ENCODE data around the gene SELENOK. TPM values are rescaled to one million over a fixed set of nuclear protein-coding genes. Genes with fewer than 3 reads are reported as not detected.
A peak's percentile ranks its signal among the peaks of the same experiment; 100 is the strongest.

The SELENOK gene
- total RNA-seq = 10 to 100 TPM; 14.5 to 36.1 TPM

- Histone ChIP-seq H3K4me1 (peaks cover 36% of the 10 kb centered on the region), H3K27me3 (no peaks in the 10 kb centered on the region), H3K9me3 (no peaks in the 10 kb centered on the region), H3K36me3 (replicated peaks in 1 of 2; ENCODE audit: insufficient read depth in 1 of 2, low read depth in 2 of 2) (peaks cover 0 to 5% of the 10 kb centered on the region in 2 donors), H3K27ac (peak within 1 kb of the TSS; percentile 92 to 99 (median 96)), H3K4me3 (peak within 1 kb of the TSS; percentile 39 to 44)
- DNase-seq (peak; percentile 99 to 100 (median 99)), ATAC-seq (peak; percentile 97)
- 0% methylated on average over 12 to 73 of the region's 73 CpGs for WGBS, 2 donors
- TF ChIP-seq CTCF (IDR thresholded peaks at IDR 0.05) (no peak), POLR2A (IDR thresholded peaks at IDR 0.05) (peak; percentile 97 to 99 (median 99))
- intact Hi-C loops (cut with DNase I) = no loop called here
Measured at GRCh38 chr3:53891497-53892285, at the start of gene SELENOK. Gene SELENOK (minus strand): TSS chr3:53891859.

GRCh38 chr3:53941184-53941583 lies 49.5 kb upstream of the SELENOK start:
- no peak overlapping the region for H3K4me3 ChIP-seq
- ATAC-seq (no peak), DNase-seq (no peak)
- H3K36me3 ChIP-seq (replicated peaks in 1 of 2; ENCODE audit: insufficient read depth in 1 of 2, low read depth in 2 of 2) = no peaks in the 10 kb centered on the region
- peaks cover 0 to 4% (median 0%) of the 10 kb centered on the region in 3 donors for H3K9me3 ChIP-seq
- TF ChIP-seq CTCF (IDR thresholded peaks at IDR 0.05) (no peak), POLR2A (IDR thresholded peaks at IDR 0.05) (no peak)
- intact Hi-C loops (cut with DNase I) = no loop called here
- 61% methylated on average over 6 of the region's 6 CpGs for WGBS, 2 donors
- peaks cover 0 to 5% of the 10 kb centered on the region in 2 donors for H3K27me3 ChIP-seq
- no peak overlapping the region for H3K27ac ChIP-seq
- no peaks in the 10 kb centered on the region for H3K4me1 ChIP-seq

- H3K36me3 ChIP-seq (replicated peaks in 1 of 2; ENCODE audit: insufficient read depth in 1 of 2, low read depth in 2 of 2) = no peaks in the 10 kb centered on the region
- 10 to 13% methylated on average over 1 of the region's 1 CpG for WGBS, 2 donors
- intact Hi-C loops (cut with DNase I) = no loop called here
- H3K9me3 ChIP-seq = no peaks in the 10 kb centered on the region
- H3K4me3 ChIP-seq = no peak overlapping the region
- peaks cover 0 to 5% of the 10 kb centered on the region in 2 donors for H3K27me3 ChIP-seq
- DNase-seq (no peak), ATAC-seq (no peak)
- no peaks in the 10 kb centered on the region for H3K4me1 ChIP-seq
- no peak for TF ChIP-seq POLR2A (IDR thresholded peaks at IDR 0.05)
- no peak for TF ChIP-seq CTCF (IDR thresholded peaks at IDR 0.05)
- H3K27ac ChIP-seq = no peak overlapping the region
Measured at GRCh38 chr3:53940623-53941022, 49.0 kb upstream of the SELENOK start.

- Histone ChIP-seq H3K36me3 (replicated peaks in 1 of 2; ENCODE audit: insufficient read depth in 1 of 2, low read depth in 2 of 2) (no peaks in the 10 kb centered on the region), H3K4me1 (no peaks in the 10 kb centered on the region), H3K9me3 (peaks cover 0 to 7% (median 0%) of the 10 kb centered on the region in 3 donors), H3K27ac (no peak overlapping the region), H3K4me3 (no peak overlapping the region), H3K27me3 (peaks cover 0 to 5% of the 10 kb centered on the region in 2 donors)
- no peak for TF ChIP-seq CTCF (IDR thresholded peaks at IDR 0.05)
- TF ChIP-seq POLR2A (IDR thresholded peaks at IDR 0.05) = no peak
- intact Hi-C loops (cut with DNase I) = loop anchor here (10.0 kb wide), 1 partner anchor 435 kb away; no protein-coding TSS in a partner anchor
- WGBS, 2 donors = 23 to 38% methylated on average over 1 of the region's 1 CpG
- ATAC-seq (no peak), DNase-seq (no peak)
Measured at GRCh38 chr3:53939813-53940212, 48.2 kb upstream of the SELENOK start.

All from body of pancreas (tissue), 4 donors.